Cardiac muscle cell (in vitro differentiated cells and primary cell): ENCODE measurements around the gene NACAD. TPM values are rescaled to one million over a fixed set of nuclear protein-coding genes. Genes with fewer than 3 reads are reported as not detected.

Experiments used
- DNase-seq, 2 donors: peaks; one replicate each; pipeline versions ENCODE4 v3.0.0 to v3.0.0-alpha.2; 2010 to 2017; ENCODE audit warnings: low read depth in 1 of 2, low spot score in 1 of 2
- H3K27ac ChIP-seq: fragments of 200-600 bp; sonication (generic); 2 replicates; pipeline ENCODE4 v1.5.1; 2016
- H3K27me3 ChIP-seq: fragments of 200-600 bp; sonication (generic); 2 replicates; pipeline ENCODE4 v1.6.0; 2016; ENCODE audit warnings: control low read depth
- H3K36me3 ChIP-seq: fragments of 200-600 bp; sonication (generic); 2 replicates; pipeline ENCODE4 v1.5.1; 2016; ENCODE audit warnings: control low read depth
- H3K4me1 ChIP-seq: fragments of 200-600 bp; sonication (generic); 2 replicates; pipeline ENCODE4 v1.8.1; 2017; ENCODE audit warnings: low read depth, mild to moderate bottlenecking, mixed run types
- H3K4me3 ChIP-seq: fragments of 200-600 bp; sonication (generic); 2 replicates; pipeline ENCODE4 v1.5.1; 2016; ENCODE audit warnings: mild to moderate bottlenecking
- H3K9me3 ChIP-seq: fragments of 200-600 bp; sonication (generic); 2 replicates; pipeline ENCODE4 v1.5.1; 2017; ENCODE audit warnings: low read depth, mild to moderate bottlenecking, control low read depth
- CTCF ChIP-seq: IDR thresholded peaks from 2 replicates; pipeline ENCODE4 v1.5.1; 2012; ENCODE audit warnings: low read depth, mild to moderate bottlenecking, low read length
- polyA plus RNA-seq: library from polyadenylated mRNA; unstranded; fragments of >200 nt; fragmentation: Nextera tagmentation; extraction: Ambion mirVana; gene quantifications from 2 replicates; pipeline ENCODE4 v1.2.1, GENCODE V29; 2016
- total RNA-seq: library from RNA; depleted of rRNA; stranded (reverse); fragments of >200 nt; gene quantifications from 2 replicates; pipeline ENCODE4 v1.2.3, GENCODE V29; 2016

NACAD gene
- total and polyA plus RNA-seq, 2 experiments from 2014 or later = 1.3 to 2.1 TPM

- TF ChIP-seq CTCF = no peak
- H3K27ac ChIP-seq = no peak overlapping the region
- H3K36me3 ChIP-seq = peaks cover 73% of the 10 kb centered on the region
- DNase-seq = no peak
- no peak overlapping the region for H3K4me3 ChIP-seq
- no peaks in the 10 kb centered on the region for H3K9me3 ChIP-seq
- no peaks in the 10 kb centered on the region for H3K4me1 ChIP-seq
- no peaks in the 10 kb centered on the region for H3K27me3 ChIP-seq
Observed at GRCh38 chr7:45105588-45106188, 16.9 kb upstream of the NACAD start.

DNA sequence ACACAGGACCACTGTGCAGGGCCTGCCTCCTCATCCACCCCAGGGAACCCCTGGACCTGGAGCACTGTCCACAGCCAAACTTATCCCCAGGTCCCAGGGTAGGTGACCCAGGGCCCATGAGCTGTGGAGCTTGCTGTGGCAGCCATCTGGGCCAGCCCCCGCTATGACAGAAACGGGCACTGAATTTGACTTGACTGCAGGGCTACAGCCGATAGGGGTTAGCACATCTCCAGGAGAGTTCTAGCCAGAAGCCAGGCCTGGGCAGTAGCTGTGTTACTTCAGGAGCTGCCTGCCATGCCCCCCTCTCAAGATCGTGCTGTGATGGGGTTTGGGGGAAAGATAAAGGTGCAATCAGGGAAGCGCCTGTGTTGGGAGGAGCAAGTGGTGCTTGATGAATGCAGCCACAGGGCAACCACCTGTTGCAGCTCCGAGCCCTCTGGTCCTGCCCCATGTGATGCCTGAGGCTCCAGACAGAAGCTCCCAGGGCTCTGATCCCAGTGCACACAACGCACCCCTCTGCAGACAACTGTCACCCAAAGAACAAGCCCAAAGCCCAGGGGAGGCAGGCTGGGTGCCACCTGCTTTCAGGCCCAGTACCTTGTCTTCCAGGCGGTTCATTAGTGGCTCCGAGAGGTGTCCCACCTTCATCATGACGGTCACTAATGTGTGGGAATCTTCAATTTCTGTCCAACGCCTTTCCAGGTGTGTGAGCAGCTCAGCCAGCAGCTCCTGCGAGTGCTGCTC is 16.2 kb upstream of the NACAD start:
- Histone ChIP-seq H3K9me3 (no peaks in the 10 kb centered on the region), H3K4me1 (no peaks in the 10 kb centered on the region), H3K4me3 (no peak overlapping the region), H3K27me3 (no peaks in the 10 kb centered on the region), H3K27ac (no peak overlapping the region), H3K36me3 (peaks cover 77% of the 10 kb centered on the region)
- TF ChIP-seq CTCF = no peak
- no peak for DNase-seq

DNA sequence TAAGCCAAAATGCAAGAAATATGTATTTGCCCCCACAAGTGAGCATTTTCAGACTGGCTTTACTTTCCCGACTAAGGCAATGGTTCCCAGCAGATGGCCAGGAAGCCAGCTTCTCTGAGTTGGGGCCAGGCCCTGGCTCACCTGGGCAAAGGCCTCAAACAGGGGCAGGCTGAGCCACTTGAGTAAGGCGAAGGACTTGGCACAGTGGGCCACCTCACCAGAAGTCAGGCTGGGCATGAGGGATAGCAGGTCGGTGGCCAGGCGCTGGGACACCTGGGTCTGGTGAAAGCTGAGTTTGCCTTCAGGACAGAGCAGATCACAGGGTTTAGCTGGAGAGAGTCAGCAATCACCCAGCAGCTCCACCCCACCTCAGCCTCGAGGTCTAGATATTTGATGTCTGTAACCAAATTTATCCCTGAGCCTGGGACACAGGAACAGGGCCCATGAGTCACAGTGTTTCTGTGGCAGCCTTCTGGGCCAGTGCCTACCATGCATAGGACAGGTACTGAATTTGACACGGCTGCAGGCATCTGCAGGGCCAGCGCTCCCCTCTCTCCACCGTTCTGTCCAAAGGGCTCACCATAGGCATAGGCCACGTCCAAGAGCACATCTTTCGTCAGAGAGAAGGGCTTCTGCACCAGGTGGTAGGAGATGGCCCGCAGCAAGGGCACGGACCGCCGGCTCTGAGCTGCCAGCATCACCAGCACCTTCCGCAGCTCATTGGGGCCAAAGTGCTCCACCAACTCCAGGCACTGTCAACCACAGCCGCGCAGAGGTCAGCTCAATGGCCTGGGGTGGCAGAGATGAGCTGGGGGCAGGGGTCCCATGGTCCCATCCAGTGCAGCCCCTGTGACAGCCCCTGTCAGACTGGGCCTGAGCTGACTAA is 15.4 kb upstream of the NACAD start:
- H3K4me3 ChIP-seq = no peak overlapping the region
- DNase-seq = no peak
- no peaks in the 10 kb centered on the region for H3K9me3 ChIP-seq
- peaks cover 77% of the 10 kb centered on the region for H3K36me3 ChIP-seq
- H3K27me3 ChIP-seq = no peaks in the 10 kb centered on the region
- H3K27ac ChIP-seq = no peak overlapping the region
- TF ChIP-seq CTCF = no peak
- H3K4me1 ChIP-seq = no peaks in the 10 kb centered on the region

DNA sequence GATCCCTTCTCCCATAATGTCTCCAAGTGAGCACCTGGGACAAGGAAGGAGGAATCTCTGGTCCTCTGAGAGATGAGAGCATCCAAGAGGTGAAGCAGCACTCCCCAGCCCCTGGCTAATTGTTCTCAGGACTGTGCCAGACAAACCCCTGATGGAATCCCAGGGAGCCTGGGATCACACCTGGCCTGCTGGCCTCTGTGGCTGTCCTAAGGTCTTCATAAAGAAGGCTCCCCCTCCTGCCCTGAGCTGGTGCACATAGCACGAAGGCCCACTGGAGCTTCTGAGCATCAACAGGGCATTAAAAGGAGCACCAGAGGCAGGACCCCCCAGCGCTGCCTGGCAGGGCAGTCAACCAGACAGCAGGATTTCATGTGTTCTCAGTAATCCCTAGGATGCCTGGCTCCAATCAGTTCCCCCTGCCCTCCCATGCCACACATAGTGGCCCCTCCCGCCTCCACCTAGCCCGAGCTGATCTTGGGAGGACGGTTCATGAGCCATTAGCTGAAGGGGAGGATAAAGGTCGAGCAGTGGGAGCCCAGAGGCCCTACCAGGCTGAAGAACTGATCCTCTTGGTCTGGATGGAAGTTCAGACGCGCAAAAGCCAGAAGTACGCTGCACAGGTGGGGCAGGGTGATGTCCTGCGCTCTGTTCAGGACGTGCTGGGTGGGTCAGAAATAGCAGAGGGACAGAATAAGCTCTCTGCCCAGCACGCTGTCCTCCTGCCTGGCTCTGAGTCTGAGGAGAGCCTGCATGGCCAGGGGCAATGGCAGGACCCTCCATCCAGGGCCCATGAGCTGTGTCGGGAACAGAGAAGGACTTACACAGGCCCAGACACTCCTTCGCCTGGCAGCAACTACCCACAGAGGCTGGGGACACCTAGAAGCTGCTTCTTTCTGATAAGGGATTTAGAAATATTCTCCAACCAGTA is 14.3 kb upstream of the NACAD start:
- Histone ChIP-seq H3K36me3 (peaks cover 67% of the 10 kb centered on the region), H3K27ac (no peak overlapping the region), H3K4me3 (no peak overlapping the region), H3K4me1 (no peaks in the 10 kb centered on the region), H3K27me3 (no peaks in the 10 kb centered on the region), H3K9me3 (no peaks in the 10 kb centered on the region)
- no peak for TF ChIP-seq CTCF
- DNase-seq = no peak

GRCh38 chr7:45101748-45102147 is 13.0 kb upstream of the NACAD start:
- TF ChIP-seq CTCF = no peak
- no peaks in the 10 kb centered on the region for H3K9me3 ChIP-seq
- peaks cover 59% of the 10 kb centered on the region for H3K36me3 ChIP-seq
- H3K27me3 ChIP-seq = no peaks in the 10 kb centered on the region
- no peak for DNase-seq
- no peak overlapping the region for H3K27ac ChIP-seq
- H3K4me1 ChIP-seq = no peaks in the 10 kb centered on the region
- no peak overlapping the region for H3K4me3 ChIP-seq
